ENCODE measurements around the gene KCNC3.
A peak's percentile ranks its signal among the peaks of the same experiment; 100 is the strongest.

The KCNC3 gene

DNA sequence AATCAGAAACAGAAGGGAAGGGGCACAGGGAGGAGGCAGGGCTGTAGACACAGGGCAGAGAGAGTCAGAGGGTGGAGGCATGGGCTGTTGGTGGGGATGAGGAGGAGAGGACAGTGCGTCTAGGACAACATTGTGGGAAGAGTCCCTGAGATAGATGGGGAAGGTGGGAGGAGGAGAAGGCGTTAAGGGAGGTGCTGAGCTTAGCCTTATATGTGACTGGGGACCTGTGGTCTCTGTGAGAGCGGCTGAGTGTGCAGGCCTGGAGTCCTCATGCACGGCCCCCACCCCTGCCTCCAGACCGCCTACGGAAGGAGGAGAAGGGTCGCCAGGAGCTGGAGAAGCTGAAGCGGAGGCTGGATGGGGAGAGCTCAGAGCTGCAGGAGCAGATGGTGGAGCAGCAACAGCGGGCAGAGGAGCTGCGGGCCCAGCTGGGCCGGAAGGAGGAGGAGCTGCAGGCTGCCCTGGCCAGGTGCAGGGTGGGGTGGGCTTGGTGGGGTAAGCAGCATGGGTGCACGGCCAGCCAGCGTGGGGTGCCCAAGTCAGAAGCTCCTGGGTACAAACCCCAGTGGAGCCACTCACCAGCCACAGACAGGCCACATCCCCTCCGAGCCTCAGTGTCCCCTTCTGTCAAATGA is 56.8 kb downstream of the KCNC3 start:
- no peak for DNase-seq

DNA sequence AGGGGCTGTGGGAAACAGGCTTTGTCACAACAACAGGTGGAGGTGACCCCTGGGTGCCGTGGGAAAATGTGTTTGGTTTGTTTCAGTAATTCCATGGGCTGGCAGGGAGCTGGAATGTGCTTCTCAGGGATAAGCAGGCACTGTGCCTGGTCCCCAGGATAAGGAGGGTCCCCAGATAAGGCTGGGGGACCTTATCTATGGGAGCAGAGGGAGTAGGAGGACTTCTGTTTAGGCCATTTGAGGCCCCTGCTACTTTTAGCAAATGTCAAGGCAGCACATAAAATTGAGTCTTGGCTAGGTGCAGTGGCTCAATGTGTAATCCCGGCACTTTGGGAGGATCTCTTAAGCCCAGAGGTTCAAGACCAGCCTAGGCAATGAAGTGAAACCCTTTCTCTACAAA is 59.5 kb downstream of the KCNC3 start:
- DNase-seq = no peak

DNA sequence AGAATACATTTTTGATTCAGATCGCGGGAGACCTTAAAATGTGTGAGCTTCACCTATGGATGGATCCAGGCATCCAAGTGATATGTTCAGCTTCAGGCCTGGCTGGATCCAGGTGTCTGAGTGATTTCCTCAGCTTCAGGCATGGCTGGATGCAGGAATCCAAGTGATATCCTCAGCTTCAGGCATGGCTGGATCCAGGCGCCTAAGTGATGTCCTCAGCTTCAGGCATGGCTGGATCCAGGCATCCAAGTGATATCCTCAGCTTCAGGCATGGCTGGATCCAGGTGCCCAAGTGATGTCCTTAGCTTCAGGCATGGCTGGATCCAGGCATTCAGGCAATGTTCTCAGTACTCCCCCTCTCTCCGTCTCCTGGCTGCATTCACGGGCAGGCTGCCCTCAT is 60.7 kb downstream of the KCNC3 start:
- DNase-seq = no peak

DNA sequence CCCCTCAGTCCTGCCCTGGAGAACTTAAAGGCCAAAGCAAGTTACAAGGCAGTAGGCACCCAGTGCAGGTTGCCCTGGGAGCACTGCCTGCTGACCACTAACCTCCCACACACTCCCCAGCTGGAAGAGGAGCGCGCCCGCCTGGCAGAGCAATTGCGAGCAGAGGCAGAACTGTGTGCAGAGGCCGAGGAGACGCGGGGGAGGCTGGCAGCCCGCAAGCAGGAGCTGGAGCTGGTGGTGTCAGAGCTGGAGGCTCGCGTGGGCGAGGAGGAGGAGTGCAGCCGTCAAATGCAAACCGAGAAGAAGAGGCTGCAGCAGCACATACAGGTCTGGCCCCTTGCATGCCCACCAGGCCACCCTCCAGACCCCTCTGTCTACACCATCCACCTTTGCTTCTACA is 61.1 kb downstream of the KCNC3 start:
- DNase-seq = no peak

DNA sequence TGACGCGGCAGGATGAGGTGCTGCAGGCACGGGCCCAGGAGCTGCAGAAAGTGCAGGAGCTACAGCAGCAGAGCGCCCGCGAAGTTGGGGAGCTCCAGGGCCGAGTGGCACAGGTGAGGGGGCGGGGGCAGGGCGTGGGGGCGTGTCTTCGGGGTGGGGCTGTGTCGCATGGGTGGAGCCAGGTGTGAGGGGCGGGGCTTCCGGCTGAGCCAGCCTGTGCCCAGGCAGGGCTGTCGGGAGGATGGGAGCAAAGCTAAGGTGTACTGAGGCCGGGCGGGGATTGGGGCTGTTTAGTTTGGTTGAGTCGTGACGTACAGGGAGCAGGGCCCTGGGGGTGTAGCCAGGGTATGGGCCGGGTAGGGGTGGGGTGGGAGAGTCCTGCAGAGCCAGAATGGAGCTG is 62.3 kb downstream of the KCNC3 start:
- DNase-seq = peak; percentile 70

DNA sequence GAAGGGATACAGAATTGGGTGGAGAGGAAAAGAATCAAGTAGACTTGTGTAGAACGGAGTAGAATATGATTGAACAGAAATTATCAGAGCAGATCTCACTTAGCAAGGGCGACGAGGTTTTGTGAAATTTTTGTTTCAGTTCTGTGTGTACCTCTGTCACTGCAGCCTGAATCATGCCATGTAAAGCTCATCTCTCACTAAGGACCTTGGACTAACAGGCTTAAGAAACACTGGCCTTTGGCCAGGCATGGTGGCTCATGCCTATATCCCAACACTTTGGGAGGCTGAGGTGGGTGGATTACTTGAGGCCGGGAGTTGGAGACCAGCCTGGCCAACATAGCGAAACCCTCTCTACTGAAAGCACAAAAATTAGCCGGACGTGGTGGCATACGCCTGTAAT is 63.1 kb downstream of the KCNC3 start:
- no peak for DNase-seq

DNA sequence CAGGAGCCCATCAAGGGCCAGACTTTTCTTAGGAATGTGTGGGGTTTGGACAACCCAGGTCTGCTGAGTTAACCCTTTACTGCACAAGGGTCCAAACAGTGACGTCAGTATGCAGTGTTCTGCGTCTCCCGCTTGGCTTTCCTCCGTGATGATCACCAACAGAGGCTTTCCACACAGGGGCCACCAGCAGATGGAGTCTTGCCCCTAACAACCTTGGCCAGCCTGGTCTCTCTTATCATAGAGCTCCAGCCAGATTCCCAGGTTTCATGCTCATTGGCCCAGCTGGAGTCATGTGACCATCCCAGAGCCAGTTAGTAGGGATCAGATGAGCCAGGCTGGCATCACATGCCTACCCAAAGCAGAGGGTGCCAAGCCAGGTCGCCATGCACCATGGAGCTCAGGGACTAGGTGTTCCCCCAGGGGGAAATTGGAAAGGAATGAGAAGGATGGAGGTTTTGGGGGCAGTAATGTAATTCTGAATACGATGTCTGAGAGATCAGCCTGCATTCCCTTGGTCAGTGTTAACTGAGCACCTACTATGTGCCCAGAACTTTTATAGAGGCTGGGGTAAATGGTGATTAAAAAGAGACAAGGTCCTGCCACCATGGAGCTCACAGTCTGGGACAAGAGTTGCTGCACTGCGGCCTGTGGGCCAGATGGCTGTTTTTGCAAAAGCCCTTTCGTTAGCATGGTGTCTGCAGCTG is 64.5 kb downstream of the KCNC3 start:
- no peak for DNase-seq

DNA sequence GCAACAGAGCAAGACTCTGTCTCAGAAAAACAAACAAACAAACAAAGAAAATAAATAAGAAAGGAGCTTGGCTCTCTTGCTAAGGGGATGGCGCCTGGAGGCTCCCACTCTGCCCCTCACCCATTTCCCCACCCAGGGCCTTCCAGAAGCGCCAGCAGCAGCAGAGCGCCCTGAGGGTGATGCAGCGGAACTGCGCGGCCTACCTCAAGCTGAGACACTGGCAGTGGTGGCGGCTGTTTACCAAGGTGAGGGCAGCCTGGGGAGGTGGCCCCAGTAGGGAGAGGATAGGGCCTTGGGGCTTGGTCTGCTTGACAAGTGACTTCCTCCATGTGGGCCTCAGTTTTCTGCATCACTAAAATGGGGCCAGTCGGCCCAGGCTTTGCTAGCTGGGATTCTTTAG is 66.0 kb downstream of the KCNC3 start:
- DNase-seq = no peak
